NCI-H2227 (cell line): ENCODE measurements around the gene CDH23.

ENCODE experiments used
- DNase-seq: peaks from one replicate; lab custom pipeline; 2025; ENCODE audit not compliant: unreplicated experiment; lab: John Stamatoyannopoulos, UW

CDH23 gene

GRCh38 chr10:71437537-71438092, 40.9 kb downstream of the CDH23 start:
- no peak for DNase-seq

GRCh38 chr10:71438761-71439160, 42.0 kb downstream of the CDH23 start:
- no peak for DNase-seq

GRCh38 chr10:71439670-71440425, 43.1 kb downstream of the CDH23 start:
- DNase-seq: no peak

GRCh38 chr10:71440506-71441035, 43.9 kb downstream of the CDH23 start:
- no peak for DNase-seq

- no peak for DNase-seq
Measured at GRCh38 chr10:71442000-71442399, 45.3 kb downstream of the CDH23 start.

GRCh38 chr10:71442859-71443570, 46.3 kb downstream of the CDH23 start:
- DNase-seq: no peak

- DNase-seq: no peak
Measured at GRCh38 chr10:71443676-71444075, 47.0 kb downstream of the CDH23 start.

GRCh38 chr10:71444284-71445054, 47.7 kb downstream of the CDH23 start:
- DNase-seq: no peak

GRCh38 chr10:71447676-71448075, 51.0 kb downstream of the CDH23 start:
- no peak for DNase-seq

GRCh38 chr10:71448146-71448545, 51.4 kb downstream of the CDH23 start:
- no peak for DNase-seq

- no peak for DNase-seq
Measured at GRCh38 chr10:71449026-71449425, 52.3 kb downstream of the CDH23 start.

- DNase-seq: no peak
Measured at GRCh38 chr10:71451754-71452153, 55.0 kb downstream of the CDH23 start.

- no peak for DNase-seq
Measured at GRCh38 chr10:71453186-71453585, 56.5 kb downstream of the CDH23 start.

GRCh38 chr10:71454347-71454746, 57.6 kb downstream of the CDH23 start:
- no peak for DNase-seq

- DNase-seq: no peak
Measured at GRCh38 chr10:71455035-71455434, 58.3 kb downstream of the CDH23 start.

- no peak for DNase-seq
Measured at GRCh38 chr10:71456631-71457030, 59.9 kb downstream of the CDH23 start.

- no peak for DNase-seq
Measured at GRCh38 chr10:71457908-71458307, 61.2 kb downstream of the CDH23 start.

- DNase-seq: no peak
Measured at GRCh38 chr10:71458387-71458786, 61.7 kb downstream of the CDH23 start.

GRCh38 chr10:71459513-71459912, 62.8 kb downstream of the CDH23 start:
- DNase-seq: no peak

GRCh38 chr10:71460615-71461014, 63.9 kb downstream of the CDH23 start:
- DNase-seq: no peak

- DNase-seq: no peak
Measured at GRCh38 chr10:71461457-71461856, 64.7 kb downstream of the CDH23 start.
